ENCODE data around the gene DNMBP. TPM values are rescaled to one million over a fixed set of nuclear protein-coding genes. Genes with fewer than 3 reads are reported as not detected.

DNMBP gene
- 22.3 and 42.1 TPM in 2 replicates for total RNA-seq

GRCh38 chr10:100009793-100010676 is at the start of gene DNMBP:
TSS of gene DNMBP (minus strand) at chr10:100009947. CDS start at chr10:99972124, 37,823 bp downstream.

Other genes starting within 250 kb of the DNMBP start
- gene ABCC2, start 227.3 kb downstream of the DNMBP start, total RNA-seq: 0.54 and 1.0 TPM in 2 replicates
- not detected in 2 replicates for gene CPN1, start 71.9 kb upstream of the DNMBP start, total RNA-seq
- gene ERLIN1, start 176.1 kb upstream of the DNMBP start, total RNA-seq: 43.9 and 47.7 TPM in 2 replicates
- gene CHUK, start 219.6 kb upstream of the DNMBP start, total RNA-seq: 22.6 and 23.2 TPM in 2 replicates